Measurements from ENCODE around the gene BRWD1. TPM values are rescaled to one million over a fixed set of nuclear protein-coding genes. Genes with fewer than 3 reads are reported as not detected.

The BRWD1 gene
- total and polyA plus RNA-seq, 12 donors: 8.5 to 38.8 (median 34.1) TPM

GRCh38 chr21:39311164-39311563 lies 2.3 kb downstream of the BRWD1 start:
- H3K36me3 ChIP-seq: peaks cover 0 to 52% (median 7%) of the 10 kb centered on the region in 9 donors
- ATAC-seq (no peak), DNase-seq (no peak)
- no peak for TF ChIP-seq CTCF (IDR thresholded peaks at IDR 0.05)
- H3K9me3 ChIP-seq: no peaks in the 10 kb centered on the region
- H3K27ac ChIP-seq: no peak overlapping the region
- H3K4me1 ChIP-seq: peaks cover 4 to 46% (median 25%) of the 10 kb centered on the region in 9 donors
- H3K27me3 ChIP-seq: no peaks in the 10 kb centered on the region
- no peak overlapping the region for H3K4me3 ChIP-seq
- intact Hi-C loops (cut with DNase I): loop anchor here in 7 of 10 donors (5.0 to 10.0 kb wide), 5 partner anchors 36 to 134 kb away; partner anchors contain the start of genes LCA5L (in 2 of the 7) and HMGN1 (in 1 of the 7)
- WGBS, 2 donors: 93% methylated on average over 7 of the region's 7 CpGs

- H3K4me3 ChIP-seq: no peak overlapping the region
- H3K36me3 ChIP-seq: peaks cover 0 to 88% (median 18%) of the 10 kb centered on the region in 9 donors
- H3K4me1 ChIP-seq: peaks cover 0 to 35% (median 18%) of the 10 kb centered on the region in 9 donors
- H3K9me3 ChIP-seq: no peaks in the 10 kb centered on the region
- TF ChIP-seq CTCF (IDR thresholded peaks at IDR 0.05): no peak
- no peak overlapping the region for H3K27ac ChIP-seq
- 87 to 92% methylated on average over 1 of the region's 1 CpG for WGBS, 2 donors
- intact Hi-C loops (cut with DNase I): no loop called here
- H3K27me3 ChIP-seq: no peaks in the 10 kb centered on the region
- ATAC-seq (no peak), DNase-seq (no peak)
Observed at GRCh38 chr21:39307466-39307865, 6.0 kb downstream of the BRWD1 start.

GRCh38 chr21:39300587-39300986 lies 12.8 kb downstream of the BRWD1 start:
- DNase-seq: no peak
- H3K9me3 ChIP-seq: peaks cover 0 to 22% (median 6%) of the 10 kb centered on the region in 11 donors
- no peak for ATAC-seq
- H3K27ac ChIP-seq: no peak overlapping the region
- peaks cover 0 to 98% (median 38%) of the 10 kb centered on the region in 9 donors for H3K36me3 ChIP-seq
- no peak overlapping the region for H3K4me3 ChIP-seq
- H3K4me1 ChIP-seq: peaks cover 0 to 16% (median 5%) of the 10 kb centered on the region in 9 donors
- 98 to 100% methylated on average over 3 of the region's 3 CpGs for WGBS, 2 donors
- TF ChIP-seq CTCF (IDR thresholded peaks at IDR 0.05): no peak
- H3K27me3 ChIP-seq: no peaks in the 10 kb centered on the region
- intact Hi-C loops (cut with DNase I): no loop called here

GRCh38 chr21:39296891-39297290 lies 16.5 kb downstream of the BRWD1 start:
- DNase-seq (no peak), ATAC-seq (no peak)
- Histone ChIP-seq H3K4me3 (no peak overlapping the region), H3K36me3 (peaks cover 0 to 97% (median 47%) of the 10 kb centered on the region in 9 donors), H3K9me3 (peaks cover 0 to 22% (median 6%) of the 10 kb centered on the region in 11 donors), H3K27ac (no peak overlapping the region), H3K27me3 (no peaks in the 10 kb centered on the region), H3K4me1 (peaks cover 0 to 17% (median 5%) of the 10 kb centered on the region in 9 donors)
- TF ChIP-seq CTCF (IDR thresholded peaks at IDR 0.05): no peak
- WGBS, 2 donors: 89 to 90% methylated on average over 2 of the region's 2 CpGs
- intact Hi-C loops (cut with DNase I): no loop called here
